HS-27A (cell line): ENCODE measurements around the gene LCE6A.

ENCODE experiments used
- DNase-seq: peaks from one replicate; pipeline ENCODE4 v3.0.0-alpha.2; 2012; ENCODE audit warnings: low read depth, missing footprints

Gene LCE6A

GRCh38 chr1:152842556-152842955, at the start of gene LCE6A:
LCE6A (plus strand) TSS chr1:152842856; CDS start chr1:152843521, 665 bp downstream.
- no peak for DNase-seq

GRCh38 chr1:152795686-152796085, 47.0 kb upstream of the LCE6A start:
- no peak for DNase-seq

- no peak for DNase-seq
Measured at GRCh38 chr1:152796421-152796820, 46.2 kb upstream of the LCE6A start, which contains the start of gene LCE1D. LCE1D (plus strand) TSS chr1:152796721; CDS start chr1:152797795, 1,074 bp downstream.

- DNase-seq = no peak
Measured at GRCh38 chr1:152801333-152801732, 41.3 kb upstream of the LCE6A start.

- DNase-seq = no peak
Measured at GRCh38 chr1:152806576-152806975, 36.1 kb upstream of the LCE6A start, which contains the start of gene LCE1C. LCE1C (minus strand) TSS chr1:152806651; CDS start chr1:152805478, 1,173 bp downstream.

GRCh38 chr1:152811050-152811449, 31.6 kb upstream of the LCE6A start:
- DNase-seq = no peak

- no peak for DNase-seq
Measured at GRCh38 chr1:152811671-152812070, 31.0 kb upstream of the LCE6A start, which contains the start of gene LCE1B. LCE1B (plus strand) TSS chr1:152811971; CDS start chr1:152812447, 476 bp downstream.

- no peak for DNase-seq
Measured at GRCh38 chr1:152817309-152817708, 25.3 kb upstream of the LCE6A start.

GRCh38 chr1:152823294-152823693, 19.4 kb upstream of the LCE6A start:
- no peak for DNase-seq

- DNase-seq = no peak
Measured at GRCh38 chr1:152824964-152825363, 17.7 kb upstream of the LCE6A start.

GRCh38 chr1:152827173-152827572, 15.5 kb upstream of the LCE6A start, which contains the start of gene LCE1A:
LCE1A (plus strand) TSS chr1:152827473; CDS start chr1:152827473, 0 bp downstream.
- DNase-seq = no peak

GRCh38 chr1:152836870-152837269, 5.8 kb upstream of the LCE6A start:
- DNase-seq = no peak

- peak; percentile 97 for DNase-seq
Measured at GRCh38 chr1:152855661-152856060, 13.0 kb downstream of the LCE6A start.

GRCh38 chr1:152858062-152858461, 15.4 kb downstream of the LCE6A start:
- DNase-seq = no peak

GRCh38 chr1:152859696-152860095, 17.0 kb downstream of the LCE6A start, which contains the start of gene LCE7A:
LCE7A (plus strand) TSS chr1:152859996; CDS start chr1:152860698, 702 bp downstream.
- no peak for DNase-seq

GRCh38 chr1:152860129-152860528, 17.5 kb downstream of the LCE6A start:
- no peak for DNase-seq

- no peak for DNase-seq
Measured at GRCh38 chr1:152861374-152861773, 18.7 kb downstream of the LCE6A start.

GRCh38 chr1:152864443-152864842, 21.8 kb downstream of the LCE6A start:
- no peak for DNase-seq

GRCh38 chr1:152866321-152866720, 23.7 kb downstream of the LCE6A start:
- DNase-seq = no peak

GRCh38 chr1:152869808-152870419, 27.3 kb downstream of the LCE6A start:
- no peak for DNase-seq

GRCh38 chr1:152870831-152871730, 28.4 kb downstream of the LCE6A start:
- DNase-seq = no peak

GRCh38 chr1:152871731-152872126, 29.1 kb downstream of the LCE6A start:
- DNase-seq = no peak

- DNase-seq = no peak
Measured at GRCh38 chr1:152873495-152873894, 30.8 kb downstream of the LCE6A start.
